ENCODE results near the gene FHIT.
"Not testable (repeated sequence)": the region's sequence is repeated elsewhere in the genome, so short reads cannot be mapped to it uniquely, and the experiment has no call there.

The FHIT gene

DNA sequence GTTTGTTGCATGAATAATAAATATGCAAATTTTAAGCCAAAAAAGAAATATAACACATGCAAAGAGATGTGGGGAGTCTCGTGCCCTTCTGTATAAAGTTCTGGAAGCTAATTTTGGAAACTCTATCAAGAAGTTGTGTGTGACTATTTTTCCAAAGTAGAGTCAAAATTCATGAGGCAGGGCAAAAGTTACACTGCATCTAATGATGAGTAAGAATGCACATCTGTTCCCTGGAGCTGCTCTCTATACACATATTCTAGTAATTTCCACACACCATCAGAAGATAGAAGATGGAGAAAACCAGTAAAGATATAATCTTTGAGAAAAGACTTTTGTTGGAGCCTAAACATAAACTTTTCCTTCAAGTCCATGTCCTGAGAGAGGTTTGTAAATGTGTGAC, 199.6 kb downstream of the FHIT start:
- DNase-seq, result no peak

DNA sequence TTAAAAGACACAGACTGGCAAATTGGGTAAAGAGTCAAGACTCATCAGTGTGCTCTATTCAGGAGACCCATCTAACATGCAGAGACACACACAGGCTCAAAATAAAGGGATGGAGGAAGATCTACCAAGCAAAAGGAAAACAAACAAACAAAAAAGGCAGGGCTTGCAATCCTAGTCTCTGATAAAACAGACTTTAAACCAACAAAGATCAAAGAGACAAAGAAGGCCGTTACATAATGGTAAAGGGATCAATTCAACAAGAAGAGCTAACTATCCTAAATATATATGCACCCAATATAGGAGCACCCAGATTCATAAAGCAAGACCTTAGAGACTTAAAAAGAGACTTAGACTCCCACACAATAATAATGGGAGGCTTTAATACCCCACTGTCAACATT, 206.1 kb downstream of the FHIT start:
- not testable (repeated sequence) for DNase-seq

- no peak for DNase-seq
Measured at GRCh38 chr3:61043156-61043555, 208.1 kb downstream of the FHIT start.

- DNase-seq, result no peak
Measured at GRCh38 chr3:61040618-61041017, 210.6 kb downstream of the FHIT start.

GRCh38 chr3:61035573-61035972, 215.7 kb downstream of the FHIT start:
- no peak for DNase-seq

DNA sequence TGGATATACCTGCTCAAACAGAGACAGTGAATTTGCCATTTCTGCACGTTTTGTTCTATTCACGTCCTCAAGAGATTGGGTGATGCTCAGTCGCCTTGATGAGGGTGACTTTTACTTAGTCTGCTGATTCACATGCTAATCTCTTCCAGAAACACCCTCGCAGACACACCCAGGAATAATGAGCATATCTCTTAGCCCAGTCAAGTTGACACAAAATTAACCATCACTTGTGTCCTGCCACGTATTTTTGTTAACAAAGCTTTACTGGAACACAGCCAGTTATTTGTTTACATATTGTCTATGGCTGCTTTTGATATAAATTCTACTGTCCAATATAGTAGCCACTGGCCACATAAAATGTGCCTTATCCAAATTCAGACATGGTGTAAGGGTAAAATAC, 218.3 kb downstream of the FHIT start:
- no peak for DNase-seq

- no peak for DNase-seq
Measured at GRCh38 chr3:61031503-61031902, 219.7 kb downstream of the FHIT start.

GRCh38 chr3:61030469-61031035, 220.7 kb downstream of the FHIT start:
- DNase-seq, result no peak

- DNase-seq, result no peak
Measured at GRCh38 chr3:61029194-61029593, 222.1 kb downstream of the FHIT start.

GRCh38 chr3:61018807-61019206, 232.4 kb downstream of the FHIT start:
- DNase-seq, result no peak

DNA sequence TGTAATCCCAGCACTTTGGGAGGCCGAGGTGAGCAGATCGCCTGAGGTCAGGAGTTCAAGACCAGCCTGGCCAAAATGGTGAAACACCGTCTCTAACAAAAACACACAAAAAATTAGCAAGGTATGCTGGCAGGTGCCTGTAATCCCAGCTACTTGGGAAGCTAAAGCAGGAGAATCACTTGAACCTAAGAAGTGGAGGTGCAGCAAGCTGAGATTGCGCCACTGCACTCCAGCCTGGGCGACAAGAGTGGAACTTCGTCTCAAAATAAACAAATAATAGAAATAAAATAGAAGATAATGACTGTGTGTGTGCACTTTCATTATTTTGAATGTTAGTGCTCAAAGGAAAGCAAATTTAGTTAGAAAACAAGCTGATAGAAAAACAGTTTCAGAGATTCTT, 234.2 kb downstream of the FHIT start:
- not testable (repeated sequence) for DNase-seq

- DNase-seq, result no peak
Measured at GRCh38 chr3:61015859-61016258, 235.4 kb downstream of the FHIT start.

DNA sequence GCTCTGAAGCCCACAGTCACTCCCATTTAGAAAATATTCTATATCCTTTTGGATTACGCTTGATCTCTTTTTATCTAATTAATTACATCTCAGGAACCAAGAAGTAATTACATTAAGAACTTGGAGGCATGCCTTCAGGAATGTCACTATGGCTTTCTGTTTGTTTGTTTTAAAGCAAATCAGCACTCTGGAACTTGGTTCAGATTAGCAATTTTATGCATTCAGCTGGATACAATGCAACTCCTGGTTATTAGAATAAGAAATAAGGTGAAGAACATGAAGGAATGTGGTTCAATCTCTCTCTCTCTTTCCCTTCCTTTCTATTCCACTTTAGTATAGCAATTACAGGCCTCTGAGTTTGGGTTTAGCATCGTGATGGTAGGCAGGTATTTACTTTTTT, 235.8 kb downstream of the FHIT start:
- DNase-seq, result no peak

GRCh38 chr3:61008998-61009380, 242.3 kb downstream of the FHIT start:
- DNase-seq, result no peak

DNA sequence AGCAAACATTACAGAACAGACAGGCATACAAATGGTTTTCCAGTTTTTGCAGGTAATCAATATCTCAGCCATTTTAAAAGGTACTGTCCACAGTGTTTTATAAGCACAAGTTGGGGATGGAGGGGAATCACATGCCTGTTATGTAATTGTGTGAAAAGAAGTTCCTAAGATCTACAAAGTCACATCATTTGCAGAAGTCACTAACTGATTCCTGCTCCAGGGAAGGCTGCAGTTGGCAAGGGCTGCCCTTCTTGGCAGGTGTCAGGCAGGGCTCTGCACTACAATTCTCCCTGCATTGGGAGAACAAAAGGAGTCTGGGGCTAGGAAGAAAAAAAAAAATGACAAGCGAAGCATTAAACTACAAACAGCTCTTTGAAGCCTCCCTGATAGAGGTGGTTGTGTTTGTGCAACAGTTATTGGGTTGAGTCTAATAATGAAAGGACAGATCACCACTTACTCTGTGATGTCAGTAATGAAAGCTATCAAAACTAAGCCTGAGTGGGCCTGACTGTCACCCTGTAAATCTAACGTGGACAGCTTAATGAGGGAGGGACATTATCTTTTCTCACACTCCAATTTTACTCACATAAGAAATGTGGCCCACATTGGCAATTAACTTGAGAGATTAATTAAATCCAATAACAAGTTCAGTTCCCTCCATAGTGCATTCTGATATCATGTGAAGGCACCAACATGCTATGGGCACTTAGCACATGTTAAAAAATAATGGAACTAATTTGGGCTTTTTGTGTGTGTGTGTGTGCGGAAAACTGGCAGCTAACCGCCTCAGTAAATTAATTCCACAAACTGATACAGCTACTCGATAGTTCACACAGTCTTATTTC, 242.9 kb downstream of the FHIT start:
- no peak for DNase-seq

DNA sequence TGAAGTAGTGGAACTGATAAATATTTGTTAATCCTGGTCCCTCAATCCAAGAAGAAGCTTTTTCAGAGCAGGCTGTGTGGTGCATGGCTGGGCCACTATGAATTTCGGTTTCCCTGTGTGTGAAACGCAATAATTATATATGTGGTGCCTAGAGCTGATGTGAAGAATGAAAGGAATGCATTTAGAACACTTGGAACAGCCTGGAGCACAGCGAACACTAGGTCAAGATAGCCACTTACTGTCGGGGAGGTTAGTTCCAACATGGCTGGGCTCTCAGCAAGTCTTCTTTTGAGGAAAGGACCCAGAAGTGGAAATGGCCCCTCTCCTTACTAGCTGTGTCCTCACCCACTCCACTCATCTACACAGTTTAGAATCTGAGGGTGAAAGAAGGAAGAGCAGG, 245.7 kb downstream of the FHIT start:
- DNase-seq, result no peak

DNA sequence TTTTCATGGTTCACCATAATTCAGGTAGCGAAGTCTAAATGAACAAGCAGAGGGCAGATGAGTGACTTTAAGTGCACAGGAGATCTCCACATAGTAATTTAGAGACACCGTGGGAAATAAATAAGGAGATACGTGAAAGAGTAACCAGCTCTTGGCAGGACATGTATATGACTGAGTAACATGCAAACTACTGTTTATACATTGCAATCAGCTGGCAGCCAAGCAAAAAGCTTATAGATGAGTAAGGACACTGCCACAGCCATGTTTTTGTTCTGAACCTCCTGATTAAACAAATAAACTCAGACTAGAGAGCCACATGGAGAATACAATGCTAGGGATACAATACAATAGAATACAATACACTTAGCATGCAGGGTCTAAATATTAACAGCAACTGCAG, 252.4 kb downstream of the FHIT start:
- no peak for DNase-seq

GRCh38 chr3:60992395-60992794, 258.9 kb downstream of the FHIT start:
- no peak for DNase-seq

DNA sequence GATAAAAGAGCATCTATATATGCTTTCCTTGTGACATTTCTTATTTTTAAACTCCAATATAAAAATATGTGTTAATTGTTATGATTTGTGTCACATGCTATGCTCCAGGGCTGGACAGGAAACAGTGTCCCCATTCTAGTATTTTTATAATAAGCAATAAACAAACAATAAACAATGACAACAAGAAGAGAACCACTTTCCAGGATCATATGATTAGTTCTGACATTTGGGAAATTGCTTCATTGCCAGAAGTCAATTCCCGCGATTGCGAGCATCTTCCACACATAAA, 260.9 kb downstream of the FHIT start:
- DNase-seq, result no peak

DNA sequence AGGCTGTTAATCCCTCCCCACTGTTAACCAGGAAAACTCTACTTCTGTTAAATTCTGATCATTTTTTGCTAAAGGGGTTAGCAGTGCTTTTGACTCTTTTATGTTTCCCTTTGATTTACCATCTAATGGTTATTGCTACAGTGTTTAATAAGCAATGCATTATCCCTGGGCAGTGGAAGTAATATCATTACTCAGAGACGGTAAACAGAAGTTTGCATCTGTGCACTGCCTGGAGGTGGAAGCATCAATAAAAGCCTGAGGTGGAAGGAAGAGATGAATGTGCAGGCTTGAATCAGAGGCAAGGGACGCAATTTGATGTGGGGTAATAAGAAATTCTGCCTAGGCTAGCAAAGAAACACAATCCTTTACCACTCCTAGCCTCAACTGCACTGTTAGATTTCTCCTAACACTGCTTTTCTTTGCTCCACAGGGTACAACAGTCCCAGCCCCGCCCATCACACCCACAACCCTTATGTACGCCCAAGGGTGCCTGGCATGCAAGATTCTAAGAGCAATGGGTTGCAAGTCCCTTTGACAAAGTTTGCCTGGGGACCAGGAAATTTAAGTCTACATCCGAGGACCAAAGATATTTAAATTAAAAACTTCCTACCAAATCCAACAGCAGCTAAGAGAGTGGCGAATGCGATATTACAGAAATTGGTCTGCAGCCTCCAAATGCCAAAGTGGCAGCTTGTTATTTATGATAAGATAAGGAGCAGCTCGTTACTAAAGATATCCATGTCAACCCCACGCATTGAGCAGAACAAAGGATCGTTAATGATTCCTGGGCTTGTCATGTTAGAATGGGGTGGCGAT, 261.4 kb downstream of the FHIT start:
- no peak for DNase-seq

DNA sequence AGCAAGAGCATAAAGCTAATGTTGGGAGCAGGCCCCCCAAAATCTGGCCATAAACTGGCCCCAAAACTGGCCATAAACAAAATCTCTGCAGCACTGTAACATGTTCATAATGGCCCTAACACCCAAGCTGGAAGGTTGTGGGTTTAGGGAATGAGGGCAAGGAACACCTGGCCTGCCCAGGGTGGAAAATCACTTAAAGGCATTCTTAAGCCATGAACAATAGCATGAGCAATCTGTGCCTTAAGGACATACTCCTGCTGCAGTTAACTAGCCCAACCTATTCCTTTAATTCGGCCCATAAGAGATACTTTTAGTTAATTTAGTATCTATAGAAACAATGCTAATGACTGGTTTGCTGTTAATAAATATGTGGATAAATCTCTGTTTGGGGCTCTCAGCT, 264.1 kb downstream of the FHIT start:
- DNase-seq, result not testable (repeated sequence)

- DNase-seq, result no peak
Measured at GRCh38 chr3:60986552-60986951, 264.7 kb downstream of the FHIT start.

- no peak for DNase-seq
Measured at GRCh38 chr3:60983906-60984305, 267.3 kb downstream of the FHIT start.

- DNase-seq, result no peak
Measured at GRCh38 chr3:60980342-60980692, 270.9 kb downstream of the FHIT start.
